NCI-H510A (cell line): Measurements from ENCODE around the gene PINK1.
"Not testable (repeated sequence)": the region's sequence is repeated elsewhere in the genome, so short reads cannot be mapped to it uniquely, and the experiment has no call there.

Experiments used
- DNase-seq: peaks from one replicate; lab custom pipeline; 2025; lab: John Stamatoyannopoulos, UW

Gene PINK1

DNA sequence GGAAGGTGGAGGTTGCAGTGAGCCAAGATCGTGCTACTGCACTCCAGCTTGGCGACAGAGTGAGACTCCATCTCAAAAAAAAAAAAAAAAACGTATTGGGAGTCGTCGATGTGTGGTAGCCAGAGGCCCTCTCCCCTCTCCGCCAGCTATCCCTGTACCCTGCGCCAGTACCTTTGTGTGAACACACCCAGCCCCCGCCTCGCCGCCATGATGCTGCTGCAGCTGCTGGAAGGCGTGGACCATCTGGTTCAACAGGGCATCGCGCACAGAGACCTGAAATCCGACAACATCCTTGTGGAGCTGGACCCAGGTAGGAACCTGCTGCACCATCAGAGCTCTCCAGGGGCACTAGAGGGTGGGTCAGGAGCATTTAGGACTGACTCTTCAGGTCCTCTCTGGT lies 12.2 kb downstream of the PINK1 start:
- no peak for DNase-seq

DNA sequence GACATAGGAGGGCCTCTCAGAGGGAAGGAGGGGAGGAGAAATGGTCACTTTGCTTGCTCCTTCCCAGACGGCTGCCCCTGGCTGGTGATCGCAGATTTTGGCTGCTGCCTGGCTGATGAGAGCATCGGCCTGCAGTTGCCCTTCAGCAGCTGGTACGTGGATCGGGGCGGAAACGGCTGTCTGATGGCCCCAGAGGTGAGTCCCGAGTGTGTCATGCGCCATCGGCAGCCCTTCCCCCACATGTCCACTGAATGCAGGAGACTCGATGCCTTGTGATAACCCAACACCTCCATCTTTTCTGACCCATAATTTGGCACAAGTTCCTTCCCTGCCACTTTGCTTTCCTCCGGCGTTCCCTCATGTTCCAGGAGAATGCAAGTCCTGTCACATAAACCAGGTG lies 15.2 kb downstream of the PINK1 start:
- DNase-seq: no peak

DNA sequence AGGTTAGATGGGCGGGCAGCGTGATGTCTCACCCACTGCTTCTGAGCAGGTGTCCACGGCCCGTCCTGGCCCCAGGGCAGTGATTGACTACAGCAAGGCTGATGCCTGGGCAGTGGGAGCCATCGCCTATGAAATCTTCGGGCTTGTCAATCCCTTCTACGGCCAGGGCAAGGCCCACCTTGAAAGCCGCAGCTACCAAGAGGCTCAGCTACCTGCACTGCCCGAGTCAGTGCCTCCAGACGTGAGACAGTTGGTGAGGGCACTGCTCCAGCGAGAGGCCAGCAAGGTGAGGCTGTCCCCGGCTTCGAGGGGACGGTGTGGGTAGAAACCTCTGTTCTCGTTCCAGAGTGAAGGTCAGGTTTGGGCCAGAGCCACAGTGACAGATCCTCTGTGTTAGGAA lies 15.7 kb downstream of the PINK1 start:
- DNase-seq: no peak

DNA sequence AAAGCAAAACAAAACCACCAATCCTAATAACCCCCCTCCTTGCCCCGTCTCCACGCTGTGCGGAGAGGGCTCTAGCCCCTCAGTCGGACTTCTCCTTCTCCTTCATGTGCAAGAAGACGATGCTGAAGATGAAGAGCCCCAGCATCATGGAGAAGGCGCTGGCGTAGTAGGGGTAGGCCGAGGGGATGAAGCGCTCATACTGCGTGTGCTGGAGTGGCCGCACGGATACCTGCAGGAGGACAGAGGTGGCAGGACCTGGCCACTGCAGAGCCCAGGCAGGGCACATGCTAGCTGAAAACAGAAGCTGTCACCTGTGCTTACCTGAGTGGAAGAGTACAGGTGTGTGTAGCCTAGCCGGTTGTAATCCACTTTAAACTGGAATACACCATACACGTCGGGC lies 19.0 kb downstream of the PINK1 start:
- DNase-seq: no peak

DNA sequence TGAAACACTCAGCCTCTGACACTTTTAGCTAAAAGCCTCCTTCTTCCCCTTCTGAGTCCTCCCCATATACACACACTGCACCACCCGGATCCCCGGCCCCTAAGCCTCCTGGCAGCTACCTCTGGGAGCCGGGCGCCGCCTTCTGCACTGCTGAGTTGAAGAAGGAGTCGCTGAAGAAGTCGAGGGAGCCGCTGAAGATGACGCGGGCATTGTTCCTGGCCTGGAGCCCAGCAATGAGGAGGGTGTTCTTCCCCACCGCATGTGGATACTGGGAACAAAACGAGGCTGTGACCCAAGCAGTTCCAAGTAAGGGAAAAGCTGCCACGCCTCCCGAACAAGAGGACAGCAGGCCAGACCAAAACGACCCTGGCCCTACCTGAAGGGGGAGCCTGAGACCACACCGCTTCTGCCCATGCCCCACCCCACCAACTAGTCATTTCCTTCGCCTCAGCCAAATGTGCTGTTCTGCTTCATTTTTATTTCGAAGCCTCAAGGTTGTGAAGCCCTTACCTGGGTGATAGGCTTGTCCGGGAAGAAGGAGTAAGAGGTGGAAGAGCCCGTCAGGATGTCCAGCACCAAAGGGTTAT lies 20.9 kb downstream of the PINK1 start:
- DNase-seq: no peak

DNA sequence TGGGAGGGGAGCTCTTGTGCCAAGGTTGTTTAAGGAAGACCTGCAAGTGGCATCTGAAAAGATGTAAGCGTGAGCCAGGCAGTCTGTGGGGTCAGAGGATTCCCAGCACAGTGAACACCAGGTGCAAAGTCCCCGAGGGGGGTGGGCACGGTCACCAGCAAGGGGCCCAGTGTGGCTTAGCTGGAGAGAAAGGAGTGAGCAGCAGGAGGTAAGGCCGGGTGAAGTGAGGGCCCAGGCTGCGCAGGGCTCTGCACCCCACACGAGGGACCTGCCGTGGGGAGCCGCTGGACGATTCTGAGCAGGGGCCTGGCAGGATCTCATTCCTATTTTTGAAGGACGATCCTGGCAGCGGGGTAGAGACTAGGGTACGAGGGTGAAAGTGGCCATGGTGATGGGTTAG lies 23.8 kb downstream of the PINK1 start:
- no peak for DNase-seq

DNA sequence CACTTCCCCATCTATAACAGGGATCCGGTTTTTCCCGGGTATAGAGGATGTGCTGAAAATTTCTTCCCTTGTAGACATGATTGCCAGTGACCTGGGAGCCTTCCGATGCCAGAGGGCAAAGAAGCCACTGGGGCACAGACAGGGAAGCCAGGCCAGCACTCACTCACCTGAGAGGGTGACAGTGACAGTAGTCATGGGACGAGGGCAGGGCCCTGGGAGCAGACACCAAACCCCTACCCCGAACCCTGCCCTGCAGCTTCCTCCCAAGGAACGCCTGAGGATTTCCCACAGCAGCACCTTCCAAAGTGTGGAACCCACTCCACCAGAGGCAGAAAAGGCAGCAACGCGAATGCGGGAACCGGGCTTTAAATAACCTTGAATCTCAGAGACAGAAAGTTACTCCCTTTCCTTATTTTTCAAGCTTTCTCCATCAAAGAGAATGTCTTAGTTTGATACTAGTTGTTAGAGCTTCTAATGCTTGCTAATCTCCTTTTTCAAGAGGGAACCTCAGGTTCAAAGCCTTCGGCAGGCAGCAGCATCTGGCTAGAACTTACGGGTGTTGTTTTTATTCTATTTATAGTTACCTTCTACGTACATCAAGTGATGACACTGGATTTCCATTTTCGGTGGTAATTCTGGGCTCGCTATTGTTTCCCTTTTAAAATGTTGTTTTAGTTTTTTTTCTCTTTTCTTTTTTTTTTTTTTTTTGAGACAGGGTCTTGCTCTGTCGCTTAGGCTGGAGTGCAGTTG lies 25.1 kb downstream of the PINK1 start:
- DNase-seq: no peak

DNA sequence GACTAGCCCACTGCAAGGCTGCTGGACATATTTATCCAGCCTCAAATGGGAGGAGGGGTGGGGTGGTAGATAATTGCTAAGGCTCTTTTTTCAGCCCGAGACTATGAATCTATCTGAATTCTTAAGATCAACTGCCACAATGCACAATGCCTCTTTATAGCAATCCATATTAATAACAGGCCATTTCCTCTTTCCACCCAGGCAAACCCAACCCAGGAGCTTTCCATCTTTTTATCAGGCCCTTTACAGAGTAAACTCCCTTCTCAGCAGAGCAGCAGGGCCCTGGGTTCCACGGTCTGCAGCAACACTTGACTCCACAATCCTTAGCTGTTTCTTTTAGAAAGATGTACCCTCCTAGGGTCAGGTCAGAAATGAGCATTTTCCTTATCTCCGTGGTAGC lies 27.1 kb downstream of the PINK1 start:
- DNase-seq: no peak

DNA sequence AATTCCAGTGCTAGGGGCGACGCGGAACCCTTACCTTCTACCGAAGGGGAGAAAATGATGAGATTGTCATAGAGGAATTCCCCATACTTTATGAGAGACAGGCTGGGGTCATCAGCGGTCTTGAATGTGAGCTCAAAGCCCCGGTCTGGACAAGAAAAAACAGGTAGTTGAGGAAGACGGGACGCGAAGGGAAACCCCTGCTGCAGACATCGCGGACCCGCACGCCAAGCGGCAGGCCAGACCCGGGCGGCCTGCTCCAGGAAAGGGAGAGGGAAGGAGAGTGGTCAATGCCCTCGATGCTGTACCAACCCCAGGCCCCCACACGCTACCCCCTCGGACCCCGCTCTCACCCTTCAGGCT lies 27.6 kb downstream of the PINK1 start:
- DNase-seq: no peak

DNA sequence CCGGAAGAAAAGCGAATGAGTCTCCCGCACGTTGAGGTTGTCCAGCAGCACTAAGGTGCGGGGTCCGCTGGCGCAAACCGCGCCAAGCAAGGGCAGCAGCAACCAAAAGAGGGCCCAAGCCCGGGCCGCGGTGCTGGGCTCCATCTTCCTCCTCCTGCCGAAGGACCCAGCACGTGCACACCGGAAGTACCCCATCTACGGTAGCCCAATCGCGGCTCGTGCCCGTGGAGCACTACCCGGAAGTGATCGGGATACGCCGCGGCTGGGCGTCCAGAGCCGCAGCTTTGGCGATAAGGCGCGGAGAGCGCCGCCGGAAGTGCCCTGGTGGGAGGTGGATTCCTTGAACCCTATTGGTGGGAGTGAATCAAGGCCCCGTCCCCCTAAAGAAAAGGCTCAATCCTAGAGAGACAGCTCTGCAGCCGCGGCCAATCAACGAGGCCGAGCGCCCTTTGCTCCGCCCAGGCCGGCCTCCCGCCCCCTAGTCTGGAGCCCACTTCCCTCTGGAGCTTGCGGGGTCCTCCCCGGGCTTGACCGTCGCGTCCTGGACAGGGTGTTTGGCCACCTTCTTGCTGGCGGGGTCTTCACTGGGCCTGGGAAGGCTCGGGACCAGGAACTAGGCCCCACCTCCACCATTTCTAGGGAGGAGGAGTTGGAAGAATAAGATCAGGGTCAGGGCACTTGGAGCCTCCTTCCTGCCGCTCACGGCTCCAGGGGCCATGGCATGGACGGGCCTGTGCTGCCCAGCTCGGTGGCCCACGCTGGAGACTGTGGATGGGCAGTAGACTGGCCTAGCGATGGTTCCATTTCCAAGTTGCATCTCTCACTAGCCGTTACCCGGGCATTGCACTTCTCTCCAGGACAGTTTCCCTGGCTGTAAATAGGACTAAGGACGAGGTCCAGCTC lies 28.2 kb downstream of the PINK1 start, which contains the start of gene DDOST:
TSS of gene DDOST (minus strand) at position 163 of the 903 bp plus-strand sequence. CDS start at position 144, 19 bp downstream.
- DNase-seq: peak; percentile 100

DNA sequence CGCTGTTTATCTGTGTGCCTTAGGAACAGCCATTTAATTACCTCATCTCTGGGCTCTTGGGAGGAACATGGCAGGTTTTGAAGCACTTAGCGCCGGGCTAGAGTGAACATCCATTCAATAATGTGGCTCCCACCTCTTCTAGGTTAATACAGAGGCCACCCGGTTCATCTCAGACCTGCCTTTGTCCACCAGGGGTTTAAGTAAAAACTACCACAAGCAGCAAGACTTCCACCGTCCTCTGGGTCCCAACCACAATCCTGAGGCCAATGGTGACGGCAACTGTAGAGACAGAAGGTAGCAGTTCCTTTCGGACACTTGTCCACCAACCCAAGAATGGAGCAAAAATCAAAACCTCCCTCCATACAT lies 28.8 kb downstream of the PINK1 start:
- DNase-seq: peak; percentile 39

DNA sequence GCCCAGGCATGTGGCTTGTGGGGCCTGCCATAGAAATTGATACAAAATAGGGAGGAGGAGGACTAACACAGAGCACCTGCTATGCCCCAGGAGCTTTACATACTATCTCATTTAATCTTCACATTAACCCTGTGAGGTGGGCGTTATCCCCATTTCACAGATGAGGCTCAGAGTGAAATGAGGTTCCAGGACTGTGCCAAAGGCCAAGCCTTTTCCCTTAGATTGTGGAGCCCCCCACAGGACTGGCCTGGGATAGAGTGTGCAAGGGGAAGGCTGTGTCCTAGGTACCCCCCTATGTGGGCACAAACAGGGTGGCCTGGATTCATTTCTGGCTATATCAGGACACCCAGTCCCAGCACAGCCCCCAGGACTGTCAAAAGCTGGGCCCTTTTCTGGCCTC lies 30.1 kb downstream of the PINK1 start:
- no peak for DNase-seq

DNA sequence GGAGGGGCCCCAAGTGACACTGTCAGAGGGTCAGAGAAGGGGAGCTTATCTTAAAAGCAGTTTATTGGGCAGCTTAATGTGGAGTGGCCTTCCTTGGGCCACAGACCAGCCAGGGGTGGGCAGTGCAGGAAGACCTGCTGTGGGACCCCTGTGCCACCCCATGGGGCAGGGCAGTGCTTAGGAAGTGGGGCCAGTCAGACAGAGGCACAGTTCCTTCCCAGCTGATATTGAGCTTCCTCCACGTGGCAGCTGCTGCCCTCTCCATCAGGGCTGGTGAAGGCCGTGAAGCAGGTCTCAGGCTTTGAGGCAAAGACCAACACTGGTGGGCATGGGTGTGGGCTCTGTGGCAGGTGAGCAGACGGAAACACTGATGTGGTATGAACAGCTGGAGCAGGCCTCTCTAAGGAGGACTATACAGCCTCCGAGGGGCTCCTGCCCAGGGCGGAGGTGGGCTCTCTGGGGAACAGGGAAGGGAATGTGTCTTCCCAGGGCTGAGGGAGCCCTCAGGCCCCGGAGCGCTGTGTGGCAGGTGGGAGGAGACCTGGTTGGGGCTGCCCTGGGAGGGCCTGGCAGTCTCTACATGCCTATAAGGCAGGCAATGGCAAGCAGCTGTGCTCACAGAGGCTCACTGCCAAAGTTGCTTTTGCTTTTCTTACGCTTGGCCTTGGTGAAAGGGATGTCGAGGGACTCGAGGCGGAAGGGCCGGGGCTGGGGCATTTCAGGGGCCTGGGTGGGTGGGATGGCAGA lies 30.9 kb downstream of the PINK1 start:
- DNase-seq: no peak

DNA sequence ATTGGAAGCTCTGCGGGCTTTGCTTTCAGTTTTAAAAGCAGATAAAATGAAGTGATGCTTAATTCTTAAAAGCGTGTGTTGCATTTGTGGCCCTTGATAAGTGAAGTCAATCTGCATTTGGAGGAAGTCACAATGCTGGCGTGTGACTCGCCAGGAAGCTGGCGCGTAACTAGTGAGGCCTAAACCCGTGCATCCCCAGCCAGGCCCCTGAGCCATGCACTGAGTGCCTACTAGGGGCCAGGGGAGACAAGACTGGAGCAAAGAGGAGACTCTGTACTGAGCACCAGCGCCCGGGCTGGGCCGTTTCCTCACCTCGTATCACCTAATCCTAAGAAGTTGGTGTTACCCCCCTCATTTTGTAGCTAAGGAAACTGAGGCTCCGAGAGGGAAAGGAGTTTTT lies 32.5 kb downstream of the PINK1 start:
- no peak for DNase-seq

DNA sequence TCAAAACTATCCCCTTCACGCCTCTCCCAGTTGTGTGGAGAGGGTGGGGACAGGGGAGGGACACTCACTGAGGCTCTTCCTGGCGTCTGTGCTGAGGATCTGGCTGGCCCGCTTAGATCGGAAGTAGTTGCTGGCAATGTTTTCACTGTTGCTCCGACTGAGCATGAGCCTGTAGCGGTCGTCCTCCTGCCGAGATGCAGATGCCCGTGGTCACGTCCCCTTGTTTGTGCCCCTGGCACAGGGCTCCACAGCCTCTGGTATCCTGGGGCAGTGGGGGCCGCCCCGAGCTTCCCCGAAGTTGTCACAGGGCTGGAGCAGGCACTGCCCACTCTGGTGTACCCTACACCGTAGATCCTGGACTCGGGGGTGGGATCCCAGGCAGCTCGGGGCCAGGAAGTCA lies 32.9 kb downstream of the PINK1 start:
- no peak for DNase-seq

DNA sequence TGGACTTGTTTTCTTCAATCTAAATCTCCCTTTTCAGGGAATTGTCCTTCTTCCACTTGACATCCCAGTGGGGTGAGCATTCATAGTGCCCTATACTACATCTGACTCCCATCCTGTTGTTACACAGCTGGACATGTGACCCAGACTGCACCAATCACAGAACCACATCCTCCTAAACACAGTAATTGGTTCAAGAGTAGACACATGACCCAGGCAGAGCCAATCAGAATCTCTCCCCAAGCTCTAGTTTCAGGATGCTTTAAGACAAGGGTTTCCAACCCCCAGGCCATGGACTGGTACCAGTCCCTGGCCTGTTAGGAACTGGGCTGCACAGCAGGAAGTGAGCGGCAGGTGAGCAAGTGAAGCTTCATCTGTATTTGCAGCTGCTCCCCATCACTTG lies 33.5 kb downstream of the PINK1 start:
- DNase-seq: peak; percentile 41

DNA sequence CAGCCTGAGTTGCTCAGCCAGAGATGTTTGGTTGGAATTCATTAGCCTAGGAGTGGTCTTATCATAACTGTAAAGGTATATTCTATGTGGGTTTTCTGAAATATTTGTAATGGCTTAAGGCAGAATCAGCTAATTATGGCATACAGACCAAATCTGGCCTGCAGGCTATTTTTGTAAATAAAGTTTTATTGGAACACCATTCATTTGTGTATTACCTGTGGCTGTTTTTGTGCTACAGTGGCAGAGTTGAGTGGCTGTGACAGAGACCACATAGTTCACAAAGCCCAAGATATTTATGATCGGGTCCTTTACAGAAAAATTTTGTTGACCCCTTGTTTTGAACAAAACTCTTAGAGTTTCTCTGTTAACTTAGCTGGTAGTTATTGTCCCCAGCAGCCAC lies 35.3 kb downstream of the PINK1 start:
- DNase-seq: no peak

DNA sequence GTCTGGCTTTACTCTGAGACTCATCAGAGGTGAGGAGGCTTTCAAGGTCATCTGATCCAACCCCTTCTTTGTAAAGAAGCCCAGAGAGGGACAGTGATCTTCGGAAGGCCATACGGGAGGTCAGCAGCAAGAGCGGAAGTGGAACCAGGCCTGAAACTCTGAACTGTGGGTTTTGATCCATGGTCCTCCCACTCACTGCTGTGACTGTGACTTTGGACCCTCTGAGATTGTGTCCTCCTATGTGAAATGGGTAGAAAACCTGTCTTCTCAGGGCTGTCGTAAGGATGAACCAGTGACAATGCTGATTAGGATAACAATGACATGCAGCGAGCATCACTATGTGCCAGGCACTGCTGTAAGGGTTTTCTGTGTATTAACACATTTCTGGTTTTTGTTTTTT lies 37.7 kb downstream of the PINK1 start:
- no peak for DNase-seq

DNA sequence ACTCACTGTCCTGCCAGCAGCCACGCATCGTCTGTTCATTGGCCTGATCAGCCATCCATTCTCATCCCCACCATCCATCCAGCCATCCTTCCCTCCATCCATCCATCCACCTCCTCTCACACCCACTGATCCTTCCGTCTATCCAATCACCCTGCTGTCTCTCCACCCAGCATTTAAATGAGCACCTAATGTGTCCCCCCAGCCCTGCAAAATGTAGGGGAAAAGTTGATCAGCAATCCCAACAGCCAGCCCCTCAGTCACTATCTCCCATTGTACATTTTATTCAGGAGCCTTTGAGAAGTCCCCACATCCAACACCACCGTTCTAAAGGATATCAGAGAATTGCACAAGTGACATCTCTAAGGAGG lies 39.0 kb downstream of the PINK1 start:
- no peak for DNase-seq

DNA sequence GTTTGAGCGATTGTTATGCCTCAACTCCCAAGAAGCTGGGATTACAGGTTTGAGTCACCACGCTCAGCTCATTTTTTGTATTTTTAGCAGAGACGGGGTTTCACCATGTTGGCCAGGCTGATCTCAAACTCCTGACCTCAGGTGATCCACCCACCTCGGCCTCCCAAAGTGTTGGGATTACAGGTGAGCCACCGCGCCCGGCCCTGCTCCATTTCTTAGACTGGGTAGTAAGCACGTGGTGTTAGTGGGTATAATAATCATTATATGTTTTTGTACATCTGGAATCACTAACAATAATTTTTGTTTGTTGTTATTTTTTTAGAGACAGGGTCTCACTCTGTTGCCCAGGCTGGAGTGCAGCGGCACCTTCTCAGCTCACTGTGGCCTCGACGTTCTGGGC lies 40.4 kb downstream of the PINK1 start:
- DNase-seq: not testable (repeated sequence)

DNA sequence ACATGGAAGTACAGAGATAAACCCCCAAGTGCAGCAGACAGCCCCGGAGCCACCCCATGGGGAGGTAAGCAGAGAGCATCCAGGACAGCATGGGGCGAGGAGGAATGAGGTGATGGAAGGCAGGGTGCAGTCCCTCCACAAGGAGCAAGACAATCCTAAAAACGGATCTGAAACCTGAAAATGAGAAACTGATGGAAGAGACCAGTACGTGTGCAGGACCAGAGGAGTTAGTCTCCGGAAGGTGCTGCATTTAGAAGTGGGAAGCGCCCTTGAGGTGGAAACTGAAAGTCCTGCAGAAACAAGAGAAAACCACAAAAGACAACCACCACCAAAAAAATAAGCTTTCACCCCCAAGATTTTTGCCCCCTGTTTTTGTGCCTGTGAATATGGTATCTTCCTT lies 45.3 kb downstream of the PINK1 start:
- DNase-seq: no peak

DNA sequence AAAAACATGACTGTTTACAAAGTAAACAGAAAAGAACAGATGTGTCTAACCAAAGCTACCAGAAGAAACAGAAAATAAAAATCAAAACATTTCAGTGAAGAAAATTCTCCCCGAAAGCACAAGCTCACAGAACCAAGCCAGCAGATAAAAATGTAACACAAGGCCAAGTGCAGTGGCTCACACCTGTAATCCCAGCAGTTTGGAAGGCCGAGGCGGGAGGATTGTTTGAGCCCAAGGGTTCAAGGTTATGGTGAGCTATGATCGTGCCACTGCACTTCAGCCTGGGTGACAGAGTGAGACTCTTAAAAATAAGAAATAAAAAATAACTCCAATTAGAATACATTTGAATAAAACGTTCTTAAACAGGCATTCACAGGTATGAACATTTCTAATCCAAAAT lies 47.0 kb downstream of the PINK1 start:
- DNase-seq: no peak
